Effector memory CD4-positive, alpha-beta T cell (primary cell): ENCODE measurements around the gene ING1.

Source experiments
- DNase-seq, 3 donors: peaks; one replicate each; pipeline ENCODE4 v3.0.0-alpha.2; 2020
- H3K27ac ChIP-seq: 2 replicates; pipeline ENCODE4 v1.7.0; 2013; ENCODE audit warnings: mild to moderate bottlenecking, low read length, moderate library complexity; ENCODE audit not compliant: insufficient read depth, poor library complexity, severe bottlenecking
- H3K27me3 ChIP-seq: replicated peaks from 2 replicates; pipeline ENCODE4 v1.7.0; 2013; ENCODE audit warnings: mild to moderate bottlenecking, low read length; ENCODE audit not compliant: insufficient read depth, control insufficient read depth, poor library complexity, severe bottlenecking
- H3K36me3 ChIP-seq: 2 replicates; pipeline ENCODE4 v1.7.0; 2013; ENCODE audit warnings: mild to moderate bottlenecking, low read length, moderate library complexity; ENCODE audit not compliant: control insufficient read depth, insufficient read depth
- H3K4me1 ChIP-seq: 2 replicates; pipeline ENCODE4 v1.7.0; 2013; ENCODE audit warnings: low read length, mild to moderate bottlenecking; ENCODE audit not compliant: control insufficient read depth, insufficient read depth, poor library complexity, severe bottlenecking
- H3K4me3 ChIP-seq: 2 replicates; pipeline ENCODE4 v1.7.0; 2013; ENCODE audit warnings: low read length, low read depth, mild to moderate bottlenecking; ENCODE audit not compliant: insufficient read depth, poor library complexity, severe bottlenecking
- H3K9me3 ChIP-seq: 2 replicates; pipeline ENCODE4 v1.7.0; 2013; ENCODE audit warnings: mild to moderate bottlenecking, low read length, moderate library complexity; ENCODE audit not compliant: control insufficient read depth

The ING1 gene

GRCh38 chr13:110680852-110681251 is 32.6 kb upstream of the ING1 start:
- H3K4me1 ChIP-seq, result no peaks in the 10 kb centered on the region
- H3K9me3 ChIP-seq, result no peaks in the 10 kb centered on the region
- no peaks in the 10 kb centered on the region for H3K27me3 ChIP-seq
- H3K36me3 ChIP-seq, result peaks cover 64% of the 10 kb centered on the region
- no peak for DNase-seq
- H3K27ac ChIP-seq, result no peak overlapping the region
- H3K4me3 ChIP-seq, result no peak overlapping the region

GRCh38 chr13:110681868-110682550 is 31.5 kb upstream of the ING1 start:
- Histone ChIP-seq H3K9me3 (no peaks in the 10 kb centered on the region), H3K27me3 (no peaks in the 10 kb centered on the region), H3K36me3 (peaks cover 57% of the 10 kb centered on the region), H3K4me1 (no peaks in the 10 kb centered on the region), H3K27ac (no peak overlapping the region), H3K4me3 (no peak overlapping the region)
- no peak for DNase-seq

- Histone ChIP-seq H3K27ac (no peak overlapping the region), H3K4me1 (no peaks in the 10 kb centered on the region), H3K36me3 (peaks cover 60% of the 10 kb centered on the region), H3K27me3 (no peaks in the 10 kb centered on the region), H3K9me3 (no peaks in the 10 kb centered on the region), H3K4me3 (no peak overlapping the region)
- DNase-seq, result no peak
Measured at GRCh38 chr13:110682746-110683145, 30.8 kb upstream of the ING1 start.

DNA sequence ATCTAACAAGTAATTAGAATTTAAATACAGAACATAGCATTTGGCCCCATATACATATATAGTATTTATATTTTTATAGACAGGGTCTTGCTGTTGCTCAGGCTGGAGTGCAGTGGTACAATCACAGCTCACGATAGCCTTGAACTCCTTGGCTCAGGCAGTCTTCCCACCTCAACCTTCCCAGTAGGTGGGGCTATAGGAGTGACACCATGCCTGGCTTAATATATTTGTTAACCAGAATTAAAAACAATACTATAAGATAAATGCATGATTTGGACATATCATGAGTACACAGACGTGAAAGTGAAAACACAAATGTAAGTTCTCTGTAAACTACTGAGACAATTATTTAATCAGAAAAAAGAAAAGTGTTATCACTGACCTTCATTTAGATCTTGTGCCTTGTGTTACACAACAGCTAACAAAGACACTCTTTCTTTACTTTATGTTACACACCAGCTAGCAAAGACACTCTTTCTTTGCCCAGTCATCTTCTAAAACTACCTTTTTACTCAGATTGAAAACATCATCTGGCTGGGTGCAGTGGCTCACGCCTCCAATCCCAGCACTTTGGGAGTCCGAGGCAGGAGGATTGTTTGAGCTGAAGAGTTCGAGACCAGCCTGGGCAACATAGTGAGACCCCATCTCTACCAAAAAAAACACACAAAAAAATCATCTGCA is 30.2 kb upstream of the ING1 start:
- no peak for DNase-seq
- no peaks in the 10 kb centered on the region for H3K27me3 ChIP-seq
- H3K4me3 ChIP-seq, result no peak overlapping the region
- H3K9me3 ChIP-seq, result no peaks in the 10 kb centered on the region
- H3K36me3 ChIP-seq, result peaks cover 55% of the 10 kb centered on the region
- no peaks in the 10 kb centered on the region for H3K4me1 ChIP-seq
- H3K27ac ChIP-seq, result no peak overlapping the region

- Histone ChIP-seq H3K27ac (no peak overlapping the region), H3K36me3 (peaks cover 55% of the 10 kb centered on the region), H3K9me3 (no peaks in the 10 kb centered on the region), H3K27me3 (no peaks in the 10 kb centered on the region), H3K4me3 (no peak overlapping the region), H3K4me1 (no peaks in the 10 kb centered on the region)
- no peak for DNase-seq
Measured at GRCh38 chr13:110683921-110684320, 29.6 kb upstream of the ING1 start.

DNA sequence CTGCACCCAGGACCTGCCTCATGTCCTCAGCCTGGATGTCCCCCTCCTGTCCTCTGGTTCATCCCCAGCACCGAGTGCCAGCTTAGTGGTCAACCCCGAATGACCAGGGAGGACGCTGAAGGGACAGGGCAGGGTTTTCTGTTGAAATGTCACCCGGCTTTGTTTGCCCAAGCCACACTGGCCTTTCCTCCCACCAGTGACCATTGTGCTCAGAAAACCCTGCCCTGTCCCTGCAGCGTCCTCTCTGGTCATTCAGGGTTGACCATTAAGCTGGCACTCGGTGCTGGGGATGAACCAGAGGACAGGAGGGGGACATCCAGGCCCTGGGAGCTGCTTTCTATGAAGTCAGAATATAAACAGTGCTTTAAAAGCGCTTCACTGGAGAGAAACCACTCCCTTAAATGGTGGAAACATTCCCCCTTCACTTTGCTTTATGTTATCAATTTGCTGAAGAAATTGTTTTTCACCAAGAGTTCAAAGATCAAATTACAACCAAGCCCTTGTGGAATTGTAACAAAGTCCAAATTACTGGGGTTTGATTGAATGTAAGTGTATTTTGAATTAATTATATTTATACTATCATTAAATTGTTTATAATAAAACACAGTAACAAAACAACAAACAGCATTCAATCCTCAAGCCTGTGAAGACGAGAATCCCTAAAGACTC is 29.0 kb upstream of the ING1 start:
- H3K27ac ChIP-seq, result no peak overlapping the region
- DNase-seq, result no peak

GRCh38 chr13:110685305-110686020 is 28.0 kb upstream of the ING1 start:
- no peaks in the 10 kb centered on the region for H3K9me3 ChIP-seq
- H3K27me3 ChIP-seq, result no peaks in the 10 kb centered on the region
- peaks cover 64% of the 10 kb centered on the region for H3K36me3 ChIP-seq
- no peak for DNase-seq
- no peak overlapping the region for H3K4me3 ChIP-seq
- H3K4me1 ChIP-seq, result no peaks in the 10 kb centered on the region
- H3K27ac ChIP-seq, result no peak overlapping the region

More for the DNA sequence above, 29.0 kb upstream of the ING1 start:
- peaks cover 60% of the 10 kb centered on the region for H3K36me3 ChIP-seq
- no peaks in the 10 kb centered on the region for H3K27me3 ChIP-seq
- no peaks in the 10 kb centered on the region for H3K4me1 ChIP-seq
- H3K9me3 ChIP-seq, result no peaks in the 10 kb centered on the region
- no peak overlapping the region for H3K4me3 ChIP-seq

DNA sequence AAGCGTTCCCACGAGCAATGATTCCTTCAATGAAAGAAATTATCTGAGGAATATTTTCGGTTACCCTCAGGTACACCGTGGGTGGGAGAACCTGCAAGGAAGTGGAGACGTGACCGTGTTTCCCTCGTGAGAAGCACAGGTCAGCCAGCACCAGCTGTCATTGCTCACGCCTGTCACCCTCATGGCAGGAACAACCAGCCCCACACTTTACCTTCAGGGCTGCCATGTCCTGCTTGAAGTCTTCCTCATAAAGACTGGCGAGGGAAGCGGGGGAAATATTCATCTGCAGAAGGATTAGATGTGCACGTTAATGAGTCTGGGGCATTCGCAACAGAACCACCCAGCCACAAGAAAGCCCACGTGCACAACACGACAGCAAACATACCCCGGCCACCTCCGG is 25.8 kb upstream of the ING1 start:
- Histone ChIP-seq H3K36me3 (peaks cover 53% of the 10 kb centered on the region), H3K27me3 (no peaks in the 10 kb centered on the region), H3K9me3 (no peaks in the 10 kb centered on the region)

DNA sequence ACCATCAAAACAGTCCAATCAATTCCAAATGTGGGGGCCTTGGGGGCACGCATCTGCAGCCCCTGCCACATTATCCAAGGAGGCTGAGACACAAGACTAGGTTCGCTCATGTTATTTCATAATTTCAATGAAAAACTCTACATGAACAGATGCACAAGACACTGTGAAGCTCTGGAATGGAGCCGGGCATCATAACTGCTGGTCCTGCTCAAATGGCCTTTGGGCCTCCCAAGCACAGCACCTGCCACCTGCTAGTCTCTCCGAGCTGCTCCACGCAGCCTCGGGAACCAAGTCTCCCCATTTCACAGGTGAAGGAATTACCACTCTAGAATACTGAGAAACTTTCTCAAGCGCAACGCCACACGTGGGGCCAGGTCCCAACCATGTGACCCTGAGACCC is 24.5 kb upstream of the ING1 start:
- Histone ChIP-seq H3K27me3 (no peaks in the 10 kb centered on the region), H3K9me3 (no peaks in the 10 kb centered on the region), H3K27ac (no peak overlapping the region), H3K4me3 (no peak overlapping the region), H3K36me3 (peaks cover 42% of the 10 kb centered on the region), H3K4me1 (no peaks in the 10 kb centered on the region)
- no peak for DNase-seq

More for the DNA sequence above, 25.8 kb upstream of the ING1 start:
- Histone ChIP-seq H3K4me1 (no peaks in the 10 kb centered on the region), H3K4me3 (no peak overlapping the region), H3K27ac (no peak overlapping the region)
- DNase-seq, result no peak
